Astrocyte of the spinal cord (primary cell): ENCODE data around the gene CATSPERE.

Source experiments
- DNase-seq: peaks from one replicate; pipeline ENCODE4 v3.0.0; 2011; ENCODE audit warnings: low read depth, low spot score
- H3K4me3 ChIP-seq: 2 replicates; pipeline ENCODE4 v1.5.1; 2011; ENCODE audit warnings: low read depth, mild to moderate bottlenecking, low read length, moderate library complexity
- in situ Hi-C: cut with HindIII; loops from 2 replicates; pipeline ENCODE4 v1.10.0; 2017; ENCODE audit warnings: low sequenced_read_pairs
- TF ChIP-seq, protein P1 (sequence below): IDR thresholded peaks from 2 replicates; pipeline ENCODE4 v1.5.1; 2012; ENCODE audit warnings: low read depth, mild to moderate bottlenecking, low read length, inconsistent platforms

Gene CATSPERE, protein sequence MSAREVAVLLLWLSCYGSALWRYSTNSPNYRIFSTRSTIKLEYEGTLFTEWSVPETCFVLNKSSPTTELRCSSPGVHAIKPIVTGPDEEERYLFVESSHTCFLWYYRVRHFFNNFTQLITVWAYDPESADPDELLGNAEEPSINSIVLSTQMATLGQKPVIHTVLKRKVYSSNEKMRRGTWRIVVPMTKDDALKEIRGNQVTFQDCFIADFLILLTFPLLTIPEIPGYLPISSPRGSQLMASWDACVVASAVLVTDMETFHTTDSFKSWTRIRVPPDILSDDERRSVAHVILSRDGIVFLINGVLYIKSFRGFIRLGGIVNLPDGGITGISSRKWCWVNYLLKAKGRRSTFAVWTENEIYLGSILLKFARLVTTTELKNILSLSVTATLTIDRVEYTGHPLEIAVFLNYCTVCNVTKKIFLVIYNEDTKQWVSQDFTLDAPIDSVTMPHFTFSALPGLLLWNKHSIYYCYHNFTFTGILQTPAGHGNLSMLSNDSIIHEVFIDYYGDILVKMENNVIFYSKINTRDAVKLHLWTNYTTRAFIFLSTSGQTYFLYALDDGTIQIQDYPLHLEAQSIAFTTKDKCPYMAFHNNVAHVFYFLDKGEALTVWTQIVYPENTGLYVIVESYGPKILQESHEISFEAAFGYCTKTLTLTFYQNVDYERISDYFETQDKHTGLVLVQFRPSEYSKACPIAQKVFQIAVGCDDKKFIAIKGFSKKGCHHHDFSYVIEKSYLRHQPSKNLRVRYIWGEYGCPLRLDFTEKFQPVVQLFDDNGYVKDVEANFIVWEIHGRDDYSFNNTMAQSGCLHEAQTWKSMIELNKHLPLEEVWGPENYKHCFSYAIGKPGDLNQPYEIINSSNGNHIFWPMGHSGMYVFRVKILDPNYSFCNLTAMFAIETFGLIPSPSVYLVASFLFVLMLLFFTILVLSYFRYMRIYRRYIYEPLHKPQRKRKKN

GRCh38 chr1:244461245-244462071, at the start of gene CATSPERE:
Gene CATSPERE (plus strand): TSS chr1:244461273. CDS start chr1:244461430, 157 bp downstream.
- DNase-seq, result peak; percentile 85
- H3K4me3 ChIP-seq, result peak within 1 kb of the TSS; percentile 54
- in situ Hi-C loops, result no loop called here
- TF ChIP-seq, protein P1, sequence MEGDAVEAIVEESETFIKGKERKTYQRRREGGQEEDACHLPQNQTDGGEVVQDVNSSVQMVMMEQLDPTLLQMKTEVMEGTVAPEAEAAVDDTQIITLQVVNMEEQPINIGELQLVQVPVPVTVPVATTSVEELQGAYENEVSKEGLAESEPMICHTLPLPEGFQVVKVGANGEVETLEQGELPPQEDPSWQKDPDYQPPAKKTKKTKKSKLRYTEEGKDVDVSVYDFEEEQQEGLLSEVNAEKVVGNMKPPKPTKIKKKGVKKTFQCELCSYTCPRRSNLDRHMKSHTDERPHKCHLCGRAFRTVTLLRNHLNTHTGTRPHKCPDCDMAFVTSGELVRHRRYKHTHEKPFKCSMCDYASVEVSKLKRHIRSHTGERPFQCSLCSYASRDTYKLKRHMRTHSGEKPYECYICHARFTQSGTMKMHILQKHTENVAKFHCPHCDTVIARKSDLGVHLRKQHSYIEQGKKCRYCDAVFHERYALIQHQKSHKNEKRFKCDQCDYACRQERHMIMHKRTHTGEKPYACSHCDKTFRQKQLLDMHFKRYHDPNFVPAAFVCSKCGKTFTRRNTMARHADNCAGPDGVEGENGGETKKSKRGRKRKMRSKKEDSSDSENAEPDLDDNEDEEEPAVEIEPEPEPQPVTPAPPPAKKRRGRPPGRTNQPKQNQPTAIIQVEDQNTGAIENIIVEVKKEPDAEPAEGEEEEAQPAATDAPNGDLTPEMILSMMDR, result no peak

DNA sequence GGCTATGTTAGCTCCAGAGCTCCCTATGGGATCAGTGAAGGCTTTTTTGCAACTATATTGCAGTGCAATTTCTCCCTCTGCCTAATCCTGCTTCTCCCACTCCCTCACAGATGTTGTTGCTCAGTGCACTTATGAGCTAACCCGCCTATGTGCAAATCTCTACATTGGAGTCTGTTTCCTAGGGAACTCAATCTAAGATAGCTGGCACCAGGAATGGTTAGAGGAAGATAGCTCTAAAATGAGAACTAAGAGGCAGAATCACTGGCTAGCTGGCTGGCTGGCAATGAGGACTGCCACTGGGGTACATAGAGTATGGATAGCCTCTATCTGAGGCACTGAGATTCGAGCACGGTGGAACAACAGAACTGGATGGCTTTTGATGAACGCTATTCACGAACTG, 48.9 kb upstream of the CATSPERE start:
- in situ Hi-C loops, result no loop called here
- no peak overlapping the region for H3K4me3 ChIP-seq
- DNase-seq, result no peak
- TF ChIP-seq, protein P1, result no peak

DNA sequence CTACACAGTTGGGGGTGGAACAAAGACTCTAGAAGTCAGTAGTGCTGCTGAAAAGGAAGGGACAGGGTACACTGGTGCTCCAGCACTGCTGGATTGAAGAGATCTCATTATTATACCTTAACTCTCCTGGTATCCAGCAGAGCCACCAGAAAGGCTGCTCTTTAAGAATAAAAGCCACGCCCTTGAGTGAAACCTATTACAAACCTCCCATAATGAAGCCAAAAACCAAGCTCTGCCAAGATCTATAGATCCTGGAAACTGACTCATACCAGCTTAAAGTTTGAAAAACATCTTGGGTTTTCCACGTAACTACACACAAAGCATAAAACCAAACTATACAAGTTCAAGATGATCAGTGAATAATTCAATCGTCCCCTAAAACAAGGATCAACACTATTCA, 47.3 kb upstream of the CATSPERE start:
- DNase-seq, result peak; percentile 14
- in situ Hi-C loops, result no loop called here
- H3K4me3 ChIP-seq, result no peak overlapping the region
- TF ChIP-seq, protein P1, result no peak

- in situ Hi-C loops, result no loop called here
- peak; percentile 66 for DNase-seq
- H3K4me3 ChIP-seq, result no peak overlapping the region
- TF ChIP-seq, protein P1, result peak; percentile 51
Observed at GRCh38 chr1:244414543-244414942, 46.5 kb upstream of the CATSPERE start.

DNA sequence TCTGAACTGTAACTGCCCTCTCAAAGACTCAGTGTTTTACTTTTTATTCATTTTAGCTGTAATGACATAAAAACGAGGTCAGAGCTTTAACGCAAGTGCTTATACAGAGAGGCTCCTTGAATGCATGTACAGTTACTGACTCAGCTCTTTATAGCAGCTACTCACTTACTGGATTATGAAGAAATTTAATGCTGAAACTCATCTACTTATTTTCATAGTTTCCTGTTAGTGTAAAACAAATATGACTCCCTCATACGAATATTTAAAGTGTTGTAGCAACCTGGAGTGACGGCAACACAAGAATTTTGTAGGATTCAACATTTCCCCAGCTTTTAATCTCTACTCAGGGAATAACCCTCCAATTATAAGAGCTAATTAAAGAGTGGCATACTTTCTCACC, 42.0 kb upstream of the CATSPERE start:
- H3K4me3 ChIP-seq, result no peak overlapping the region
- in situ Hi-C loops, result no loop called here
- TF ChIP-seq, protein P1, result no peak
- DNase-seq, result no peak

GRCh38 chr1:244422174-244422573, 38.9 kb upstream of the CATSPERE start:
- TF ChIP-seq, protein P1, result no peak
- H3K4me3 ChIP-seq, result no peak overlapping the region
- in situ Hi-C loops, result no loop called here
- no peak for DNase-seq
